Measurements from ENCODE around the gene ZSWIM4.
"Not testable (repeated sequence)": the region's sequence is repeated elsewhere in the genome, so short reads cannot be mapped to it uniquely, and the experiment has no call there.

ZSWIM4 gene

GRCh38 chr19:13848798-13849676 is 53.8 kb downstream of the ZSWIM4 start:
- DNase-seq (ENCODE audit: low read depth in 1 of 2, low spot score in 1 of 2): no peak

- DNase-seq (ENCODE audit: low read depth in 1 of 2, low spot score in 1 of 2): peak in 1 of 2 donors; percentile 48
Measured at GRCh38 chr19:13849991-13850909, 55.0 kb downstream of the ZSWIM4 start.

GRCh38 chr19:13850910-13851733 is 55.9 kb downstream of the ZSWIM4 start:
- DNase-seq (ENCODE audit: low read depth in 1 of 2, low spot score in 1 of 2): peak in 1 of 2 donors; percentile 58

GRCh38 chr19:13851734-13852114 is 56.5 kb downstream of the ZSWIM4 start:
- DNase-seq (ENCODE audit: low read depth in 1 of 2, low spot score in 1 of 2): not testable (repeated sequence)

- DNase-seq (ENCODE audit: low read depth in 1 of 2, low spot score in 1 of 2): not testable (repeated sequence)
Measured at GRCh38 chr19:13852171-13852707, 57.0 kb downstream of the ZSWIM4 start.

GRCh38 chr19:13856497-13856896 is 61.3 kb downstream of the ZSWIM4 start:
- DNase-seq (ENCODE audit: low read depth in 1 of 2, low spot score in 1 of 2): no peak

GRCh38 chr19:13859361-13859880 is 64.2 kb downstream of the ZSWIM4 start:
- no peak for DNase-seq (ENCODE audit: low read depth in 1 of 2, low spot score in 1 of 2)

GRCh38 chr19:13860679-13861391 is 65.6 kb downstream of the ZSWIM4 start:
- no peak for DNase-seq (ENCODE audit: low read depth in 1 of 2, low spot score in 1 of 2)

- DNase-seq (ENCODE audit: low read depth in 1 of 2, low spot score in 1 of 2): no peak
Measured at GRCh38 chr19:13861392-13861713, 66.1 kb downstream of the ZSWIM4 start.

- peak; percentile 83 to 85 for DNase-seq (ENCODE audit: low read depth in 1 of 2, low spot score in 1 of 2)
Measured at GRCh38 chr19:13861714-13862531, 66.7 kb downstream of the ZSWIM4 start.

GRCh38 chr19:13864046-13864666 is 68.9 kb downstream of the ZSWIM4 start:
- no peak for DNase-seq (ENCODE audit: low read depth in 1 of 2, low spot score in 1 of 2)

- no peak for DNase-seq (ENCODE audit: low read depth in 1 of 2, low spot score in 1 of 2)
Measured at GRCh38 chr19:13864667-13865570, 69.7 kb downstream of the ZSWIM4 start.

- DNase-seq (ENCODE audit: low read depth in 1 of 2, low spot score in 1 of 2): no peak
Measured at GRCh38 chr19:13865571-13866462, 70.6 kb downstream of the ZSWIM4 start.

GRCh38 chr19:13866463-13867046 is 71.3 kb downstream of the ZSWIM4 start:
- DNase-seq (ENCODE audit: low read depth in 1 of 2, low spot score in 1 of 2): no peak

GRCh38 chr19:13868663-13869062 is 73.4 kb downstream of the ZSWIM4 start:
- no peak for DNase-seq (ENCODE audit: low read depth in 1 of 2, low spot score in 1 of 2)

GRCh38 chr19:13869281-13869680 is 74.0 kb downstream of the ZSWIM4 start:
- DNase-seq (ENCODE audit: low read depth in 1 of 2, low spot score in 1 of 2): no peak

Data from activated T-helper 1 cell treated with anti-CD3 and anti-CD28 coated beads, Interleukin-2, amount 50 U/mL, for 16 hours (primary cell).